GM23338 (cell line): ENCODE measurements around the gene SDC1. TPM values are rescaled to one million over a fixed set of nuclear protein-coding genes. Genes with fewer than 3 reads are reported as not detected.

Experiments used
- ATAC-seq: fragments of 200-7000 bp; cut with Tn5 transposase; 3 replicates; pipeline ENCODE4 v1.9.1; 2020
- DNase-seq: peaks from one replicate; pipeline ENCODE4 v3.0.0-alpha.2; 2015; ENCODE audit warnings: low spot score
- H2AFZ ChIP-seq: fragments of 200-600 bp; sonication (generic); 2 replicates; pipeline ENCODE4 v1.8.0; 2016; ENCODE audit warnings: antibody characterized with exemption, mild to moderate bottlenecking, moderate library complexity
- H3F3A ChIP-seq: fragments of 200-600 bp; sonication (generic); replicated peaks from 2 replicates; pipeline ENCODE4 v1.8.0; 2017; ENCODE audit warnings: antibody characterized with exemption, mixed run types, low read depth
- H3K27ac ChIP-seq: fragments of 200-600 bp; sonication (generic); 2 replicates; pipeline ENCODE4 v1.6.1; 2016; ENCODE audit warnings: low read depth
- H3K27me3 ChIP-seq: fragments of 200-600 bp; sonication (generic); 2 replicates; pipeline ENCODE4 v1.8.0; 2016; ENCODE audit warnings: mild to moderate bottlenecking, mixed run types, moderate library complexity; ENCODE audit not compliant: insufficient read depth
- H3K36me3 ChIP-seq: fragments of 200-600 bp; sonication (generic); 2 replicates; pipeline ENCODE4 v1.8.0; 2016; ENCODE audit warnings: mild to moderate bottlenecking; ENCODE audit not compliant: insufficient read depth
- H3K4me1 ChIP-seq: fragments of 200-600 bp; sonication (generic); 2 replicates; pipeline ENCODE4 v1.8.0; 2016; ENCODE audit warnings: mild to moderate bottlenecking, moderate library complexity; ENCODE audit not compliant: insufficient read depth
- H3K4me2 ChIP-seq: fragments of 200-600 bp; sonication (generic); 2 replicates; pipeline ENCODE4 v1.7.1; 2017; ENCODE audit warnings: mixed run types
- H3K4me3 ChIP-seq: fragments of 200-600 bp; sonication (generic); 2 replicates; pipeline ENCODE4 v1.6.1; 2016; ENCODE audit warnings: mixed run types
- H3K79me2 ChIP-seq: fragments of 200-600 bp; sonication (generic); replicated peaks from 2 replicates; pipeline ENCODE4 v1.8.0; 2017; ENCODE audit warnings: mild to moderate bottlenecking; ENCODE audit not compliant: insufficient read depth
- H3K9me2 ChIP-seq: fragments of 200-600 bp; sonication (generic); 2 replicates; pipeline ENCODE4 v1.8.0; 2017; ENCODE audit not compliant: insufficient read depth
- H4K20me1 ChIP-seq: fragments of 200-600 bp; sonication (generic); replicated peaks from 2 replicates; pipeline ENCODE4 v1.8.0; 2017; ENCODE audit warnings: mild to moderate bottlenecking; ENCODE audit not compliant: insufficient read depth
- H3K27ac Mint-ChIP-seq: 2 replicates; pipeline ENCODE4 v1.8.0; 2020; ENCODE audit warnings: inconsistent platforms, mild to moderate bottlenecking, moderate library complexity, mixed read lengths
- H3K27me3 Mint-ChIP-seq: 3 replicates; pipeline ENCODE4 v1.8.0; 2022; ENCODE audit warnings: low read depth, mild to moderate bottlenecking, moderate library complexity, mixed read lengths, inconsistent platforms; ENCODE audit not compliant: insufficient read depth, poor library complexity
- H3K36me3 Mint-ChIP-seq: 3 replicates; pipeline ENCODE4 v1.8.0; 2021; ENCODE audit warnings: low read depth, mild to moderate bottlenecking, inconsistent platforms, moderate library complexity, mixed read lengths
- H3K4me1 Mint-ChIP-seq: 3 replicates; pipeline ENCODE4 v1.8.0; 2020; ENCODE audit warnings: mild to moderate bottlenecking, inconsistent platforms, mixed read lengths
- H3K4me3 Mint-ChIP-seq: 3 replicates; pipeline ENCODE4 v1.8.0; 2021; ENCODE audit warnings: moderate library complexity, mild to moderate bottlenecking, inconsistent platforms, mixed read lengths
- H3K9me3 Mint-ChIP-seq: 3 replicates; pipeline ENCODE4 v1.8.0; 2020; ENCODE audit warnings: moderate library complexity, mild to moderate bottlenecking, inconsistent platforms, mixed read lengths
- CREB1 ChIP-seq: fragments of 250-450 bp; sonication (Bioruptor Pico); IDR thresholded peaks from 2 replicates; pipeline ENCODE4 v1.5.0; 2020; ENCODE audit warnings: low read depth, mild to moderate bottlenecking, moderate library complexity
- EZH2 ChIP-seq: fragments of 200-600 bp; sonication (generic); IDR thresholded peaks from one replicate; pipeline ENCODE4 v1.8.0; 2017; ENCODE audit warnings: antibody characterized with exemption, mild to moderate bottlenecking, low read depth; ENCODE audit not compliant: unreplicated experiment
- EZH2phosphoT487 ChIP-seq: fragments of 200-600 bp; sonication (generic); IDR thresholded peaks from one replicate; pipeline ENCODE4 v1.8.1; 2018; ENCODE audit warnings: antibody characterized with exemption; ENCODE audit not compliant: unreplicated experiment
- NANOG ChIP-seq: IDR thresholded peaks from 2 replicates; pipeline ENCODE4 v1.6.1; 2016; ENCODE audit warnings: antibody characterized with exemption, borderline replicate concordance
- POLR2AphosphoS5 ChIP-seq: IDR thresholded peaks from 2 replicates; pipeline ENCODE4 v1.6.1; 2016; ENCODE audit warnings: antibody characterized with exemption, low read depth
- ZNF114 ChIP-seq: fragments of 250-450 bp; sonication (Bioruptor Pico); IDR thresholded peaks from 2 replicates; pipeline ENCODE4 v1.5.0; 2020; ENCODE audit warnings: mild to moderate bottlenecking, moderate library complexity
- ZNF331 ChIP-seq: fragments of 250-450 bp; sonication (Bioruptor Pico); IDR thresholded peaks from 2 replicates; pipeline ENCODE4 v1.5.0; 2020; ENCODE audit warnings: low read depth, mild to moderate bottlenecking, moderate library complexity
- polyA plus RNA-seq: library from polyadenylated mRNA; unstranded; fragments of >200 nt; fragmentation: Nextera tagmentation; extraction: Ambion mirVana; gene quantifications from 2 replicates; pipeline ENCODE4 v1.2.1, GENCODE V29; 2016
- total RNA-seq: library from RNA; depleted of rRNA; stranded (reverse); fragments of >200 nt; shearing (Covaris generic); gene quantifications from 2 replicates; pipeline ENCODE4 v1.2.3, GENCODE V29; 2014
- TF ChIP-seq, protein P1 (sequence below): fragments of 250-450 bp; sonication (Bioruptor Pico); IDR thresholded peaks from 2 replicates; pipeline ENCODE4 v1.5.0; 2020; ENCODE audit warnings: mild to moderate bottlenecking, moderate library complexity
- TF ChIP-seq, protein P2 (sequence below), 2 experiments: fragments of 200-600 bp in 1 of 2; sonication (generic) in 1 of 2; conservative IDR thresholded peaks; 2 replicates each; pipeline versions ENCODE4 v1.5.1 to v1.6.1; 2016 to 2017; ENCODE audit warnings: antibody characterized with exemption in 2 of 2, low read depth in 2 of 2, mild to moderate bottlenecking in 2 of 2, moderate library complexity in 1 of 2
- TF ChIP-seq, protein P3 (sequence below): IDR thresholded peaks from 2 replicates; pipeline ENCODE4 v1.6.1; 2016; ENCODE audit warnings: antibody characterized with exemption

SDC1 gene
- total and polyA plus RNA-seq, 2 experiments from 2014 or later: 16.6 to 43.0 TPM

DNA sequence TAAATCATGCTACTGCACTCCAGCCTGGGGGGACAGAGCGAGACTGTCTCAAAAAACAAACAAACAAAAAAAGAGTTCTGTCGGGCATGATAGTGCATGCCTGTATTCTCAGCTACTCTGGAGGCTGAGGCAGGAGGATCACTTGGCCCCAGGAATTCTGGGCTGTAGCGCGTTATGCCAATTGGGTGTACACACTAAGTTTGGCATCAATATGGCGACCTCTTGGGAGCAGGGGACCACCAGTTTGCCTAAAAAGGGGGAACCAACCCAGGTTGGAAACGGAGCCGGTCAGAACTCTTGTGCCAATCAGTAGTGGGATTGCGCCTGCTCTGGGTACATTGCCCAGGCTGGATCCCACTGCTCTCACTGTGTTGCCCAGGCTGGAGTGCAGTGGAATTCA, 49.7 kb downstream of the SDC1 start:
- H3K4me3 Mint-ChIP-seq: no peak overlapping the region
- Histone ChIP-seq H3K4me3 (no peak overlapping the region), H3K4me1 (peaks cover under 1% of the 10 kb centered on the region), H3K4me2 (no peak overlapping the region), H4K20me1 (no peaks in the 10 kb centered on the region), H3K36me3 (no peaks in the 10 kb centered on the region), H3K79me2 (no peaks in the 10 kb centered on the region), H2AFZ (no peak overlapping the region), H3K9me2 (no peaks in the 10 kb centered on the region), H3K27me3 (no peaks in the 10 kb centered on the region), H3K27ac (no peak overlapping the region), H3F3A (no peaks in the 10 kb centered on the region)
- peaks cover 19% of the 10 kb centered on the region; the same call in 2 of the 3 replicates for H3K4me1 Mint-ChIP-seq
- no peaks in the 10 kb centered on the region for H3K9me3 Mint-ChIP-seq
- ATAC-seq: no peak
- TF ChIP-seq, protein P1, sequence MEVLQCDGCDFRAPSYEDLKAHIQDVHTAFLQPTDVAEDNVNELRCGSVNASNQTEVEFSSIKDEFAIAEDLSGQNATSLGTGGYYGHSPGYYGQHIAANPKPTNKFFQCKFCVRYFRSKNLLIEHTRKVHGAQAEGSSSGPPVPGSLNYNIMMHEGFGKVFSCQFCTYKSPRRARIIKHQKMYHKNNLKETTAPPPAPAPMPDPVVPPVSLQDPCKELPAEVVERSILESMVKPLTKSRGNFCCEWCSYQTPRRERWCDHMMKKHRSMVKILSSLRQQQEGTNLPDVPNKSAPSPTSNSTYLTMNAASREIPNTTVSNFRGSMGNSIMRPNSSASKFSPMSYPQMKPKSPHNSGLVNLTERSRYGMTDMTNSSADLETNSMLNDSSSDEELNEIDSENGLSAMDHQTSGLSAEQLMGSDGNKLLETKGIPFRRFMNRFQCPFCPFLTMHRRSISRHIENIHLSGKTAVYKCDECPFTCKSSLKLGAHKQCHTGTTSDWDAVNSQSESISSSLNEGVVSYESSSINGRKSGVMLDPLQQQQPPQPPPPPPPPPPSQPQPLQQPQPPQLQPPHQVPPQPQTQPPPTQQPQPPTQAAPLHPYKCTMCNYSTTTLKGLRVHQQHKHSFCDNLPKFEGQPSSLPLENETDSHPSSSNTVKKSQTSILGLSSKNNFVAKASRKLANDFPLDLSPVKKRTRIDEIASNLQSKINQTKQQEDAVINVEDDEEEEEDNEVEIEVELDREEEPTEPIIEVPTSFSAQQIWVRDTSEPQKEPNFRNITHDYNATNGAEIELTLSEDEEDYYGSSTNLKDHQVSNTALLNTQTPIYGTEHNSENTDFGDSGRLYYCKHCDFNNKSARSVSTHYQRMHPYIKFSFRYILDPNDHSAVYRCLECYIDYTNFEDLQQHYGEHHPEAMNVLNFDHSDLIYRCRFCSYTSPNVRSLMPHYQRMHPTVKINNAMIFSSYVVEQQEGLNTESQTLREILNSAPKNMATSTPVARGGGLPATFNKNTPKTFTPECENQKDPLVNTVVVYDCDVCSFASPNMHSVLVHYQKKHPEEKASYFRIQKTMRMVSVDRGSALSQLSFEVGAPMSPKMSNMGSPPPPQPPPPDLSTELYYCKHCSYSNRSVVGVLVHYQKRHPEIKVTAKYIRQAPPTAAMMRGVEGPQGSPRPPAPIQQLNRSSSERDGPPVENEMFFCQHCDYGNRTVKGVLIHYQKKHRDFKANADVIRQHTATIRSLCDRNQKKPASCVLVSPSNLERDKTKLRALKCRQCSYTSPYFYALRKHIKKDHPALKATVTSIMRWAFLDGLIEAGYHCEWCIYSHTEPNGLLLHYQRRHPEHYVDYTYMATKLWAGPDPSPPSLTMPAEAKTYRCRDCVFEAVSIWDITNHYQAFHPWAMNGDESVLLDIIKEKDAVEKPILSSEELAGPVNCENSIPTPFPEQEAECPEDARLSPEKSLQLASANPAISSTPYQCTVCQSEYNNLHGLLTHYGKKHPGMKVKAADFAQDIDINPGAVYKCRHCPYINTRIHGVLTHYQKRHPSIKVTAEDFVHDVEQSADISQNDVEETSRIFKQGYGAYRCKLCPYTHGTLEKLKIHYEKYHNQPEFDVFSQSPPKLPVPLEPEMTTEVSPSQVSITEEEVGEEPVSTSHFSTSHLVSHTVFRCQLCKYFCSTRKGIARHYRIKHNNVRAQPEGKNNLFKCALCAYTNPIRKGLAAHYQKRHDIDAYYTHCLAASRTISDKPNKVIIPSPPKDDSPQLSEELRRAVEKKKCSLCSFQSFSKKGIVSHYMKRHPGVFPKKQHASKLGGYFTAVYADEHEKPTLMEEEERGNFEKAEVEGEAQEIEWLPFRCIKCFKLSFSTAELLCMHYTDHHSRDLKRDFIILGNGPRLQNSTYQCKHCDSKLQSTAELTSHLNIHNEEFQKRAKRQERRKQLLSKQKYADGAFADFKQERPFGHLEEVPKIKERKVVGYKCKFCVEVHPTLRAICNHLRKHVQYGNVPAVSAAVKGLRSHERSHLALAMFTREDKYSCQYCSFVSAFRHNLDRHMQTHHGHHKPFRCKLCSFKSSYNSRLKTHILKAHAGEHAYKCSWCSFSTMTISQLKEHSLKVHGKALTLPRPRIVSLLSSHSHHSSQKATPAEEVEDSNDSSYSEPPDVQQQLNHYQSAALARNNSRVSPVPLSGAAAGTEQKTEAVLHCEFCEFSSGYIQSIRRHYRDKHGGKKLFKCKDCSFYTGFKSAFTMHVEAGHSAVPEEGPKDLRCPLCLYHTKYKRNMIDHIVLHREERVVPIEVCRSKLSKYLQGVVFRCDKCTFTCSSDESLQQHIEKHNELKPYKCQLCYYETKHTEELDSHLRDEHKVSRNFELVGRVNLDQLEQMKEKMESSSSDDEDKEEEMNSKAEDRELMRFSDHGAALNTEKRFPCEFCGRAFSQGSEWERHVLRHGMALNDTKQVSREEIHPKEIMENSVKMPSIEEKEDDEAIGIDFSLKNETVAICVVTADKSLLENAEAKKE (CRISPR knock-in tag): no peak
- TF ChIP-seq ZNF331: no peak
- no peak for TF ChIP-seq CREB1 (CRISPR knock-in tag)
- no peak for TF ChIP-seq ZNF114
- no peak for TF ChIP-seq POLR2AphosphoS5
- TF ChIP-seq, protein P2, sequence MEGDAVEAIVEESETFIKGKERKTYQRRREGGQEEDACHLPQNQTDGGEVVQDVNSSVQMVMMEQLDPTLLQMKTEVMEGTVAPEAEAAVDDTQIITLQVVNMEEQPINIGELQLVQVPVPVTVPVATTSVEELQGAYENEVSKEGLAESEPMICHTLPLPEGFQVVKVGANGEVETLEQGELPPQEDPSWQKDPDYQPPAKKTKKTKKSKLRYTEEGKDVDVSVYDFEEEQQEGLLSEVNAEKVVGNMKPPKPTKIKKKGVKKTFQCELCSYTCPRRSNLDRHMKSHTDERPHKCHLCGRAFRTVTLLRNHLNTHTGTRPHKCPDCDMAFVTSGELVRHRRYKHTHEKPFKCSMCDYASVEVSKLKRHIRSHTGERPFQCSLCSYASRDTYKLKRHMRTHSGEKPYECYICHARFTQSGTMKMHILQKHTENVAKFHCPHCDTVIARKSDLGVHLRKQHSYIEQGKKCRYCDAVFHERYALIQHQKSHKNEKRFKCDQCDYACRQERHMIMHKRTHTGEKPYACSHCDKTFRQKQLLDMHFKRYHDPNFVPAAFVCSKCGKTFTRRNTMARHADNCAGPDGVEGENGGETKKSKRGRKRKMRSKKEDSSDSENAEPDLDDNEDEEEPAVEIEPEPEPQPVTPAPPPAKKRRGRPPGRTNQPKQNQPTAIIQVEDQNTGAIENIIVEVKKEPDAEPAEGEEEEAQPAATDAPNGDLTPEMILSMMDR (conservative IDR thresholded peaks at IDR 0.05; ENCODE audit: low read depth in 2 of 2): no peak
- TF ChIP-seq, protein P3, sequence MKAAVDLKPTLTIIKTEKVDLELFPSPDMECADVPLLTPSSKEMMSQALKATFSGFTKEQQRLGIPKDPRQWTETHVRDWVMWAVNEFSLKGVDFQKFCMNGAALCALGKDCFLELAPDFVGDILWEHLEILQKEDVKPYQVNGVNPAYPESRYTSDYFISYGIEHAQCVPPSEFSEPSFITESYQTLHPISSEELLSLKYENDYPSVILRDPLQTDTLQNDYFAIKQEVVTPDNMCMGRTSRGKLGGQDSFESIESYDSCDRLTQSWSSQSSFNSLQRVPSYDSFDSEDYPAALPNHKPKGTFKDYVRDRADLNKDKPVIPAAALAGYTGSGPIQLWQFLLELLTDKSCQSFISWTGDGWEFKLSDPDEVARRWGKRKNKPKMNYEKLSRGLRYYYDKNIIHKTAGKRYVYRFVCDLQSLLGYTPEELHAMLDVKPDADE: no peak
- no peak for TF ChIP-seq EZH2
- no peak for TF ChIP-seq NANOG
- no peak for TF ChIP-seq EZH2phosphoT487
- H3K36me3 Mint-ChIP-seq: no peaks in the 10 kb centered on the region
- H3K27me3 Mint-ChIP-seq: peaks cover 5% of the 10 kb centered on the region
- no peak overlapping the region for H3K27ac Mint-ChIP-seq
- no peak for DNase-seq
